Endodermal cell (in vitro differentiated cells): Measurements from ENCODE around the gene DKK3. TPM values are rescaled to one million over a fixed set of nuclear protein-coding genes. Genes with fewer than 3 reads are reported as not detected.

ENCODE experiments used
- DNase-seq: peaks from one replicate; pipeline ENCODE4 v3.0.0-alpha.2; 2017
- H3K27ac ChIP-seq: 2 replicates; pipeline ENCODE4 v1.5.1; 2013; ENCODE audit warnings: mild to moderate bottlenecking, low read depth, low read length, moderate library complexity
- H3K27me3 ChIP-seq: 2 replicates; pipeline ENCODE4 v1.6.1; 2013; ENCODE audit warnings: mild to moderate bottlenecking, low read length, moderate library complexity; ENCODE audit not compliant: insufficient read depth, control insufficient read depth, poor library complexity, severe bottlenecking
- H3K36me3 ChIP-seq: 2 replicates; pipeline ENCODE4 v1.7.0; 2013; ENCODE audit warnings: mild to moderate bottlenecking, low read length, moderate library complexity; ENCODE audit not compliant: control insufficient read depth, insufficient read depth
- H3K4me1 ChIP-seq: one replicate; pipeline ENCODE4 v1.7.0; 2013; ENCODE audit warnings: low read length; ENCODE audit not compliant: control insufficient read depth, insufficient read depth
- H3K4me3 ChIP-seq: 2 replicates; pipeline ENCODE4 v1.5.1; 2013; ENCODE audit warnings: mild to moderate bottlenecking, low read length, moderate library complexity
- H3K9ac ChIP-seq: 2 replicates; pipeline ENCODE4 v1.6.1; 2013; ENCODE audit warnings: mild to moderate bottlenecking, low read length, moderate library complexity; ENCODE audit not compliant: poor library complexity, severe bottlenecking; ENCODE audit errors: extremely low read depth
- H3K9me3 ChIP-seq: 2 replicates; pipeline ENCODE4 v1.6.1; 2013; ENCODE audit warnings: mild to moderate bottlenecking, low read length, moderate library complexity; ENCODE audit not compliant: control insufficient read depth
- H3K27ac Mint-ChIP-seq: 2 replicates; pipeline ENCODE4 v1.8.0; 2020; ENCODE audit warnings: mixed read lengths
- H3K27me3 Mint-ChIP-seq: 2 replicates; pipeline ENCODE4 v1.8.0; 2021; ENCODE audit warnings: mild to moderate bottlenecking, mixed read lengths; ENCODE audit not compliant: insufficient read depth
- H3K36me3 Mint-ChIP-seq: 2 replicates; pipeline ENCODE4 v1.8.0; 2020; ENCODE audit warnings: low read depth, mixed read lengths
- H3K4me1 Mint-ChIP-seq: 2 replicates; pipeline ENCODE4 v1.8.0; 2020; ENCODE audit warnings: mixed read lengths
- H3K4me3 Mint-ChIP-seq: 2 replicates; pipeline ENCODE4 v1.8.0; 2020; ENCODE audit warnings: mild to moderate bottlenecking, moderate library complexity, mixed read lengths
- H3K9me3 Mint-ChIP-seq: 2 replicates; pipeline ENCODE4 v1.8.0; 2020; ENCODE audit warnings: mild to moderate bottlenecking, mixed read lengths
- CTCF ChIP-seq: fragments of 200-600 bp; sonication (generic); conservative IDR thresholded peaks from 2 replicates; pipeline ENCODE4 v1.5.0; 2021; ENCODE audit warnings: antibody characterized with exemption, mild to moderate bottlenecking
- WGBS, 2 experiments: methylation state at CpG; one replicate each; pipeline versions ENCODE4 v1.1.5 to v1.1.7; 2013; ENCODE audit warnings: missing lambda C conversion rate in 2 of 2, mixed read lengths in 1 of 2; ENCODE audit not compliant: insufficient coverage in 1 of 2, insufficient read length in 1 of 2; 5-methylcytosine and 5-hydroxymethylcytosine counted together
- long read RNA-seq, 4 experiments: library from polyadenylated mRNA in 2 of 4; library from RNA in 1 of 4; library from capped mRNA in 1 of 4; stranded (forward) in 3 of 4; unstranded in 1 of 4; transcript quantifications; one replicate each; pipeline ENCODE4 v2.0.0, GENCODE V29; 2020 to 2021; ENCODE audit warnings: inconsistent platforms in 1 of 4
- polyA plus RNA-seq, 2 experiments: library from polyadenylated mRNA; stranded (reverse); fragments of 50-300 nt; gene quantifications; one replicate each; pipeline ENCODE4 v1.2.3, GENCODE V29; 2013
- total RNA-seq, 2 donors: library from RNA; stranded (reverse); fragmentation: NEBNext Ultra II Directional in 1 of 2; extraction: Animal tissue kit (Norgen Biotek cat#: 25700) in 1 of 2; gene quantifications; 2 replicates in 1 of 2; 3 replicates in 1 of 2; pipeline ENCODE4 v1.2.1, GENCODE V29; 2021

Gene DKK3
- 10 to 100 TPM; 18.8 to 42.6 TPM for total RNA-seq
- 57.9 TPM for polyA plus RNA-seq (2013, experiment 1 of 2)
- polyA plus RNA-seq (2013, experiment 2 of 2), result 51.3 TPM
- long read RNA-seq, experiment 1, transcript DKK3-201 (8 exons, 2,636 nt), result major isoform, 5 of 15 reads
- long read RNA-seq, experiment 1, partial matches to known transcripts, result 2 of 15 reads
- long read RNA-seq, experiment 1, other reads (novel, unspliced or antisense), result 7 of 15 reads
- long read RNA-seq, experiment 2, transcript DKK3-201 (8 exons, 2,636 nt), result major isoform, 37 of 64 reads
- long read RNA-seq, experiment 2, transcript DKK3-202 (8 exons, 2,650 nt), result minor isoform, 6 of 64 reads
- long read RNA-seq, experiment 2, partial matches to known transcripts, result 8 of 64 reads
- long read RNA-seq, experiment 2, other reads (novel, unspliced or antisense), result 13 of 64 reads
- long read RNA-seq, experiment 3, transcript DKK3-202 (8 exons, 2,650 nt), result minor isoform, 31 of 157 reads
- long read RNA-seq, experiment 3, transcript DKK3-201 (8 exons, 2,636 nt), result major isoform, 49 of 157 reads
- long read RNA-seq, experiment 3, partial matches to known transcripts, result 49 of 157 reads
- long read RNA-seq, experiment 3, other reads (novel, unspliced or antisense), result 28 of 157 reads
- long read RNA-seq, experiment 4, result 0 reads

- no peak for TF ChIP-seq CTCF
- H3K9me3 ChIP-seq, result no peaks in the 10 kb centered on the region
- H3K4me3 ChIP-seq, result peak within 1 kb of the TSS; percentile 85
- H3K9ac ChIP-seq, result no peak within 1 kb of the TSS
- H3K27ac ChIP-seq, result no peak within 1 kb of the TSS
- Mint-ChIP-seq H3K27ac (peak within 1 kb of the TSS; percentile 81), H3K27me3 (peaks cover 40% of the 10 kb centered on the region), H3K4me3 (peak within 1 kb of the TSS; percentile 78), H3K36me3 (no peaks in the 10 kb centered on the region), H3K9me3 (no peaks in the 10 kb centered on the region), H3K4me1 (peaks cover 12% of the 10 kb centered on the region)
- DNase-seq, result peak; percentile 78
- H3K4me1 ChIP-seq, result peaks cover 4% of the 10 kb centered on the region
- peaks cover 5% of the 10 kb centered on the region for H3K36me3 ChIP-seq
- peaks cover 36% of the 10 kb centered on the region for H3K27me3 ChIP-seq
- WGBS, 2 experiments, result 10 to 37% methylated on average over 13 to 71 of the region's 71 CpGs
Measured at GRCh38 chr11:12007769-12008737, at the start of gene DKK3. Gene DKK3, minus strand, starts transcription at chr11:12008626. Its CDS starts 44 bp downstream, at chr11:12008582.

- no peaks in the 10 kb centered on the region for H3K27me3 ChIP-seq
- no peak overlapping the region for H3K9ac ChIP-seq
- H3K27ac ChIP-seq, result no peak overlapping the region
- H3K9me3 Mint-ChIP-seq, result peaks cover 5% of the 10 kb centered on the region
- no peak overlapping the region for H3K4me3 ChIP-seq
- H3K4me1 Mint-ChIP-seq, result no peaks in the 10 kb centered on the region
- no peaks in the 10 kb centered on the region for H3K36me3 ChIP-seq
- no peaks in the 10 kb centered on the region for H3K36me3 Mint-ChIP-seq
- H3K4me1 ChIP-seq, result no peaks in the 10 kb centered on the region
- no peak for DNase-seq
- no peak overlapping the region for H3K4me3 Mint-ChIP-seq
- peaks cover 3% of the 10 kb centered on the region for H3K9me3 ChIP-seq
- H3K27me3 Mint-ChIP-seq, result no peaks in the 10 kb centered on the region
- 82 to 92% methylated on average over 4 to 8 of the region's 8 CpGs for WGBS, 2 experiments
- H3K27ac Mint-ChIP-seq, result no peak overlapping the region
- no peak for TF ChIP-seq CTCF
Measured at GRCh38 chr11:12057299-12057980, 49.0 kb upstream of the DKK3 start.

GRCh38 chr11:12056119-12056518 is 47.7 kb upstream of the DKK3 start:
- 83 to 93% methylated on average over 1 to 3 of the region's 3 CpGs for WGBS, 2 experiments
- Mint-ChIP-seq H3K9me3 (peaks cover 5% of the 10 kb centered on the region), H3K36me3 (no peaks in the 10 kb centered on the region)

More at GRCh38 chr11:12056119-12056518, 47.7 kb upstream of the DKK3 start:
- no peak overlapping the region for H3K27ac ChIP-seq
- H3K9ac ChIP-seq, result no peak overlapping the region
- no peaks in the 10 kb centered on the region for H3K27me3 ChIP-seq
- H3K27me3 Mint-ChIP-seq, result no peaks in the 10 kb centered on the region
- H3K9me3 ChIP-seq, result peaks cover 3% of the 10 kb centered on the region
- H3K36me3 ChIP-seq, result no peaks in the 10 kb centered on the region
- no peaks in the 10 kb centered on the region for H3K4me1 Mint-ChIP-seq
- H3K4me3 Mint-ChIP-seq, result no peak overlapping the region
- H3K27ac Mint-ChIP-seq, result no peak overlapping the region
- H3K4me1 ChIP-seq, result no peaks in the 10 kb centered on the region
- TF ChIP-seq CTCF, result no peak
- DNase-seq, result no peak
- H3K4me3 ChIP-seq, result no peak overlapping the region
